Activated CD4-positive, alpha-beta T cell treated with anti-CD3 and anti-CD28 coated beads, Interleukin-2, Interleukin-6, amounts not matched to agents 100 ng/mL and 50 ng/mL, durations not matched to agents 16 hours and 8 hours (primary cell): Measurements from ENCODE around the gene ALKBH2.

Experiments
- DNase-seq: peaks from one replicate; pipeline ENCODE4 v3.0.0-alpha.2; 2020

ALKBH2 gene

DNA sequence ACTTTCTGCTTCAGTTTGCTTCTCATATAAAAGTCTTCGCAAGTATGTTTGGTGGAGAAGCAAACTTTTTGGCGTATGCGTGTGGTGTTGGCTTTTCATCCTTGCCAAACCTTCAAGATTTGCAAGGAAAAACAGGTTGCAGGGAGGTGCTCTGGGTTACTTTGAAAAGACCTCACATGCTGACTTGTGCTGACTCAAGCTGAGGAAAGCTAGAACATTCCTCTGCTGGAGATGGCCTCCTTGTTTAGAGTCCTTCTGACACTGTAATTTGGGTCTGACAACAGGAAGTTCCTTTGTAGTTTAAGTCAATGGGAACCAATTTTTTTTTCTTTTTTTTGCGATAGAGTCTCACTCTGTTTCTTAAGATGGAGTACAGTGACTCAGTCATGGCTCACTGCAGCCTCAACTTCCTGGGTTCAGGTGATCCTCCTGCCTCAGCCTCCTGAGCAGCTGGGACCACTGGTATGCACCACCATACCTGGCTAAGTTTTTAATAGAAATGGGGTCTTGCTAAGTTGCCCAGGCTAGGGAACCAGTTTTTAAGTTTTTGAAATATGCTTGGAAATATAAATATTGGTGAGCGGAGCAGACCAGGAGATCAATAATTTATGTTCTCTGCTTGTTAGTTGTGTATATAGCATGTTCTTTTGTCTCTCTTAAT is 20.5 kb upstream of the ALKBH2 start:
- DNase-seq, result no peak

- DNase-seq, result no peak
Observed at GRCh38 chr12:109112720-109113465, 19.6 kb upstream of the ALKBH2 start.

- peak; percentile 65 for DNase-seq
Observed at GRCh38 chr12:109110988-109111495, 17.8 kb upstream of the ALKBH2 start.

DNA sequence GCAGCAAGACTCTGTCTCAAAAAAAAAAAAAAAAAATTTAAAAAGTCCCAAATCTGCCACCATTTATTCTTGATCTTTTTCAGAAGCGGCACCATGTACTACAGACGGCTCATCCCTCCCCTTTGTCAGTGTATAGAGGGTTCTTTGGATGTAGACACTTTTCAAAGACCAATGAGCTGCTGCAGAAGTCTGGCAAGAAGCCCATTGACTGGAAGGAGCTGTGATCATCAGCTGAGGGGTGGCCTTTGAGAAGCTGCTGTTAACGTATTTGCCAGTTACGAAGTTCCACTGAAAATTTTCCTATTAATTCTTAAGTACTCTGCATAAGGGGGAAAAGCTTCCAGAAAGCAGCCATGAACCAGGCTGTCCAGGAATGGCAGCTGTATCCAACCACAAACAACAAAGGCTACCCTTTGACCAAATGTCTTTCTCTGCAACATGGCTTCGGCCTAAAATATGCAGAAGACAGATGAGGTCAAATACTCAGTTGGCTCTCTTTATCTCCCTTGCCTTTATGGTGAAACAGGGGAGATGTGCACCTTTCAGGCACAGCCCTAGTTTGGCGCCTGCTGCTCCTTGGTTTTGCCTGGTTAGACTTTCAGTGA is 16.6 kb upstream of the ALKBH2 start:
- DNase-seq, result no peak

DNA sequence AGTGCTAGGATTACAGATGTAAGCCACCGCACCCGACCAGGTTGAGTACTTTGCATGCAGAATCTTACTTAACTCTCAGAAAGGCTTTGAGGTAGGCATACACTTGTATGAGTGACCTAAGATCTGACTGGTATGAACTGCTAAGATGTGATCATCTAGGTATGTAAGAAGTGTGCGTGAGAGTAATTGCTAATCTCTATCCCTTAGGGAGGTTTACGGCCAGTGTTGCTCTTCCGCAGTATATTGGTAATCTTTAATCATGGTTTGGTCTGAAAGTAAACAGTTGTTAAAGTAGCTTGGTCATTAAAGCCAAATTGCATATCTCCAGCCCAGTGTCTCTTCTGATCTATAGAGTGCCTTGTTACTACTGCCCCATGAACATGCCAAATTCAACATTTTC is 11.9 kb upstream of the ALKBH2 start:
- no peak for DNase-seq

- DNase-seq, result no peak
Observed at GRCh38 chr12:109102491-109102890, 9.2 kb upstream of the ALKBH2 start.

DNA sequence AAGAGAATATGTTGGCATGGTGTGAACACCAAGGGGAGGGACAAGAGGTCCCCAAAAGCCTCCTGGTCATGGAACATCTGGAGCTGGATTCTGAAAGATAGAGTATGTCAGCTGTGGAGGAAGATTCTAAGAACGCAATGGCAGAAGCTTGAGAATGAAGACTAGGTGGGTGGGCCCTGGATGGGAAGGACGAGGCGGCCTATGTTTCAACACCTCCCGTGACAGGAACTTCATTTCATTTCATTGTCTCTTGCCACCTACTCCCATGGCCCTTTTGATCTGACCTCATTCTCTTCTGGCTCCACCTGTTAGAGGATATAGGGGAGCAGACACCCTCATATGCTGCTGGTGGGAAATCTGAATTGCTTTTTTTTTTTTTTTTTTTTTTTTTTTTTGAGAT is 7.5 kb upstream of the ALKBH2 start:
- DNase-seq, result no peak

DNA sequence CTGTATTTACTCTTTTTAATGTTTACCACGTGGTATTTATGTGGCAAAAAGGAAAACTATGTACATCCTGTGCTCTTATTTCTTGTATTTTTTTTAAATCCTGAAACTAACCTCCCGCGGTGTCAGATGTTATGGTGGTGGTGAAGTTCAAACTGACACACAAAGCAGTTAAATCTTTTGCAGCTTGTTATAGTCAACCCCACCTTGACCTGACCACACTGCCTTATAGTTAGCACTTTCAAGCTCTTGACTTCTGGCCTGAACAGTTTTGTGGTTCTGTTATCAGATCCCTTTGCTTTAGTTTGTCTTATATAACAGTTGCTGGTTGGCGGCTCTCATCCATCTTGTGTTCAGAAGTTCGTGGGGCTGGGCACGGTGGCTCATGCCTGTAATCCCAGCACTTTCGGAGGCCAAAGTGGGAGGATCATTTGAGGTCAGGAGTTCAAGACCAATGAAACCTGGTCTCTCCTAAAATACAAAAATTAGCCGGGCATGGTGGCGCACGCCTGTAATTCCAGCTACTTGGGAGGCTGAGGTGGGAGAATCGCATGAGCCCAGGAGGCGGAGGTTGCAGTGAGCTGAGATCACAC is 6.3 kb upstream of the ALKBH2 start:
- DNase-seq, result no peak

- no peak for DNase-seq
Observed at GRCh38 chr12:109098651-109099050, 5.4 kb upstream of the ALKBH2 start.

- no peak for DNase-seq
Observed at GRCh38 chr12:109098183-109098604, 4.9 kb upstream of the ALKBH2 start.

GRCh38 chr12:109097435-109098182 is 4.3 kb upstream of the ALKBH2 start, which contains the start of gene UNG:
UNG (plus strand) TSS chr12:109097597; CDS start chr12:109097680, 83 bp downstream.
- peak; percentile 98 for DNase-seq

GRCh38 chr12:109097140-109097434 is 3.8 kb upstream of the ALKBH2 start:
- DNase-seq, result no peak

DNA sequence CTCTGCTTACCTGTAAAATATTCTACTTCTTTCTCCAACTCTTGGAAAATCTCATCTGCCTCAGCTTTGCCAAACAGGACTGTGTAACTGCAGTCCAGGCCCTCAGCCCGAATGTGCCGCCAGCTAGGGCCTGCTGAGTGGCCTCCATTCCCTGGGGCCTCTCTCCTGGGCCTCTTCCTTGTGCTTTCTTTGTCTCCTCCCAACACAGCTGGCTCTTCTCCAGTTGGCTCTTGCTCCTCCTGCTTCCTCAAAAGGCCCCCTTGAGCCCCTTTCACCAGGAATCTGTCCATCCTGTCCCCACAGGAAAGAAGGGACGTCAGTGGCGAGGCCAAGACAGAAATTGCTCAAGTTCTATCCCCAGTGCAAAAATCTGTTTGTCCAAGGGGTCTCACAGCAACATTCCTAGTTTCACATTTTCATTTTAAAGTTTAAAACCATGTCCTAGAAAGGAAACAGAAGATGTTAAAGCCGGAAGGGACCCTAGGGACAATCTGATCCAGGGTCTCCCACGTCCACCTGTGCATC is 713 bp downstream of the ALKBH2 start:
- no peak for DNase-seq

GRCh38 chr12:109089683-109090082 is 3.6 kb downstream of the ALKBH2 start:
- no peak for DNase-seq

- DNase-seq, result no peak
Observed at GRCh38 chr12:109088818-109089217, 4.5 kb downstream of the ALKBH2 start.

GRCh38 chr12:109087250-109087649 is 6.0 kb downstream of the ALKBH2 start:
- no peak for DNase-seq

DNA sequence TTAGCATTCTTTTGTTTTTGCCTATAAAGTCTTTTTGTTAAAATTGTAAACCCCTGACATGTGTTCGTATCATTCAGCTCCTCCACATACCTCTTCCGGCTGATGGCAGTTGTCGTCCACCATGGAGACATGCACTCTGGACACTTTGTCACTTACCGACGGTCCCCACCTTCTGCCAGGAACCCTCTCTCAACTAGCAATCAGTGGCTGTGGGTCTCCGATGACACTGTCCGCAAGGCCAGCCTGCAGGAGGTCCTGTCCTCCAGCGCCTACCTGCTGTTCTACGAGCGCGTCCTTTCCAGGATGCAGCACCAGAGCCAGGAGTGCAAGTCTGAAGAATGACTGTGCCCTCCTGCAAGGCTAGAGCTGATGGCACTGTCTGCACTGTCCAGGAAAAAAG is 7.7 kb downstream of the ALKBH2 start:
- no peak for DNase-seq

- no peak for DNase-seq
Observed at GRCh38 chr12:109084425-109084824, 8.8 kb downstream of the ALKBH2 start.

GRCh38 chr12:109082751-109083150 is 10.5 kb downstream of the ALKBH2 start:
- no peak for DNase-seq

GRCh38 chr12:109074866-109075265 is 18.4 kb downstream of the ALKBH2 start:
- DNase-seq, result no peak

GRCh38 chr12:109069307-109070271 is 23.7 kb downstream of the ALKBH2 start:
- no peak for DNase-seq

DNA sequence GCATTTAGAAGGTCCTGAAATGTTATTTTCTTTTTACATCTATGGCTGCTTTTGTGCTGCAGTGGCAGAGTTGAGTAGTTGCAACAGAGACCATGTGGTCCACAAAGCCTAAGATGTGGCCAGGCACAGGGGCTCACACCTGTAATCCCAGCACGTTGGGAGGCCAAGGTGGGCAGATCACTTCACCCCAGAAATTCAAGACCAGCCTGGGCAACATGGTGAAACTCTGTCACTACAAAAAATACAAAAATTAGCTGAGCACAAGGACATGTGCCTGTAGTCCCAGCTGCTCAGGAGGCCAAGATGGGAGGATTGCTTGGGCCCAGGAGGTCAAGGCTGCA is 27.4 kb downstream of the ALKBH2 start:
- DNase-seq, result no peak
